ENCODE results near the gene NFATC1.

DNA sequence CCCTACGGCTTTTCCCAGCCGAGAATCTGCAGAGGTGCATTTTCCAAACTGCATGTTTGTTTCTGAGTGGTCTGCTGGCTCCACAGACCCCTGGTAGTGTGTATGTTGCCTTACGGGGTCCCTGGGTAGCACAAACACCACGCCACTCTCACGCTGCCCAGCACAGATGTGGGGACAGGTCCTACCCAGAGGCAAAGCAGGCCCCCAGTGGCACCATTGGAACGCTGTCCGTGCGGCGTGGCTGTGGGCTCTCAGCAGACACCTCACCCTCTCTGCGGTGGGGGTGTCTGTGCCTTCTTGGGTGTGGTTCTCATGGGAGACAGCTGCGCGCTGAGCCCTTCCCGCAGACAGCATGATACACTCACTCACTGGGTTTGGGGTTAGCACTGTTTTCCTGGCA is 137.4 kb downstream of the NFATC1 start:
- TF ChIP-seq JUND (IDR thresholded peaks at IDR 0.05) (no peak), TEAD4 (IDR thresholded peaks at IDR 0.05; ENCODE audit: borderline replicate concordance, insufficient read depth) (no peak), GABPA (IDR thresholded peaks at IDR 0.05; ENCODE audit: low read depth) (no peak), RFX5 (IDR thresholded peaks at IDR 0.05; ENCODE audit: low read length) (no peak)
- TF ChIP-seq, protein P1, sequence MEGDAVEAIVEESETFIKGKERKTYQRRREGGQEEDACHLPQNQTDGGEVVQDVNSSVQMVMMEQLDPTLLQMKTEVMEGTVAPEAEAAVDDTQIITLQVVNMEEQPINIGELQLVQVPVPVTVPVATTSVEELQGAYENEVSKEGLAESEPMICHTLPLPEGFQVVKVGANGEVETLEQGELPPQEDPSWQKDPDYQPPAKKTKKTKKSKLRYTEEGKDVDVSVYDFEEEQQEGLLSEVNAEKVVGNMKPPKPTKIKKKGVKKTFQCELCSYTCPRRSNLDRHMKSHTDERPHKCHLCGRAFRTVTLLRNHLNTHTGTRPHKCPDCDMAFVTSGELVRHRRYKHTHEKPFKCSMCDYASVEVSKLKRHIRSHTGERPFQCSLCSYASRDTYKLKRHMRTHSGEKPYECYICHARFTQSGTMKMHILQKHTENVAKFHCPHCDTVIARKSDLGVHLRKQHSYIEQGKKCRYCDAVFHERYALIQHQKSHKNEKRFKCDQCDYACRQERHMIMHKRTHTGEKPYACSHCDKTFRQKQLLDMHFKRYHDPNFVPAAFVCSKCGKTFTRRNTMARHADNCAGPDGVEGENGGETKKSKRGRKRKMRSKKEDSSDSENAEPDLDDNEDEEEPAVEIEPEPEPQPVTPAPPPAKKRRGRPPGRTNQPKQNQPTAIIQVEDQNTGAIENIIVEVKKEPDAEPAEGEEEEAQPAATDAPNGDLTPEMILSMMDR (IDR thresholded peaks at IDR 0.05): no peak
- TF ChIP-seq, protein P2, sequence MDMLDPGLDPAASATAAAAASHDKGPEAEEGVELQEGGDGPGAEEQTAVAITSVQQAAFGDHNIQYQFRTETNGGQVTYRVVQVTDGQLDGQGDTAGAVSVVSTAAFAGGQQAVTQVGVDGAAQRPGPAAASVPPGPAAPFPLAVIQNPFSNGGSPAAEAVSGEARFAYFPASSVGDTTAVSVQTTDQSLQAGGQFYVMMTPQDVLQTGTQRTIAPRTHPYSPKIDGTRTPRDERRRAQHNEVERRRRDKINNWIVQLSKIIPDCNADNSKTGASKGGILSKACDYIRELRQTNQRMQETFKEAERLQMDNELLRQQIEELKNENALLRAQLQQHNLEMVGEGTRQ (IDR thresholded peaks at IDR 0.05; ENCODE audit: borderline replicate concordance, low read depth, low read length): no peak
